H1 (cell line): ENCODE results near the gene COL1A1. TPM values are rescaled to one million over a fixed set of nuclear protein-coding genes. Genes with fewer than 3 reads are reported as not detected.

ENCODE experiments used
- CTCF ChIA-PET: fragments of 300-600 bp; sonication (Branson Sonifier 250); formaldehyde crosslinking; loops from one replicate; lab custom pipeline; 2021; ENCODE audit not compliant: partially characterized antibody; lab: Charles Lee
- POLR2A ChIA-PET: fragments of 300-600 bp; sonication (Branson Sonifier 250); formaldehyde crosslinking; loops from one replicate; lab custom pipeline; 2021; ENCODE audit warnings: inconsistent platforms; ENCODE audit not compliant: partially characterized antibody; lab: Charles Lee
- DNase-seq, 2 experiments: peaks; one replicate each; pipeline versions ENCODE4 v3.0.0 to v3.0.0-alpha.2; 2010 to 2022; ENCODE audit warnings: low spot score in 2 of 2, low read depth in 1 of 2, mixed read lengths in 1 of 2
- FAIRE-seq: peaks from 2 replicates; lab custom pipeline; 2011; peaks lifted over from hg19 to GRCh38; lab: Jason Lieb, UNC
- H2AFZ ChIP-seq: 2 replicates; pipeline ENCODE4 v1.8.1; 2012; ENCODE audit warnings: low read length, inconsistent platforms
- H2AK5ac ChIP-seq: 2 replicates; pipeline ENCODE4 v1.6.1; 2013; ENCODE audit warnings: low read depth, low read length
- H2BK120ac ChIP-seq: replicated peaks from 2 replicates; pipeline ENCODE3; 2013; ENCODE audit warnings: low read depth, low read length, inconsistent platforms
- H2BK12ac ChIP-seq: 2 replicates; pipeline ENCODE4 v1.6.1; 2013; ENCODE audit warnings: low read depth, low read length
- H2BK15ac ChIP-seq: 2 replicates; pipeline ENCODE4 v1.6.1; 2013; ENCODE audit warnings: low read length
- H2BK20ac ChIP-seq: 2 replicates; pipeline ENCODE4 v1.6.1; 2013; ENCODE audit warnings: low read length
- H2BK5ac ChIP-seq: 2 replicates; pipeline ENCODE4 v1.6.1; 2013; ENCODE audit warnings: low read depth, low read length
- H3K14ac ChIP-seq: 2 replicates; pipeline ENCODE4 v1.6.1; 2013; ENCODE audit warnings: inconsistent platforms; ENCODE audit not compliant: insufficient read length
- H3K18ac ChIP-seq: 2 replicates; pipeline ENCODE4 v1.6.1; 2013; ENCODE audit warnings: low read length; ENCODE audit errors: extremely low read depth
- H3K23ac ChIP-seq: 2 replicates; pipeline ENCODE4 v1.6.1; 2013; ENCODE audit warnings: inconsistent platforms; ENCODE audit not compliant: insufficient read length
- H3K23me2 ChIP-seq: 2 replicates; pipeline ENCODE4 v1.6.1; 2013; ENCODE audit warnings: low read depth, low read length
- H3K27ac ChIP-seq: 2 replicates; pipeline ENCODE4 v1.6.1; 2011; ENCODE audit warnings: low read depth, low read length, inconsistent platforms
- H3K27me3 ChIP-seq, 4 experiments: replicated peaks in 1 of 4; 1 replicate in 1 of 4; 2 replicates in 3 of 4; pipeline versions ENCODE4 v1.6.1 to v1.8.1; 2011 to 2013; ENCODE audit warnings: low read length in 3 of 4, mild to moderate bottlenecking in 3 of 4, inconsistent platforms in 2 of 4, mixed read lengths in 2 of 4, moderate library complexity in 1 of 4; ENCODE audit not compliant: control insufficient read depth in 3 of 4, insufficient read depth in 3 of 4; ENCODE audit errors: extremely low read depth in 1 of 4
- H3K36me3 ChIP-seq, 4 experiments: 2 replicates each; pipeline versions ENCODE4 v1.6.1 to v1.8.1; 2011 to 2013; ENCODE audit warnings: mild to moderate bottlenecking in 4 of 4, low read length in 3 of 4, moderate library complexity in 2 of 4, control low read depth in 1 of 4, inconsistent platforms in 1 of 4; ENCODE audit not compliant: insufficient read depth in 4 of 4, control insufficient read depth in 2 of 4
- H3K4ac ChIP-seq: replicated peaks from 2 replicates; pipeline ENCODE3; 2013; ENCODE audit warnings: low read length, low read depth, mixed read lengths, inconsistent platforms; ENCODE audit not compliant: insufficient read length
- H3K4me1 ChIP-seq, 4 experiments: replicated peaks in 1 of 4; 1 replicate in 1 of 4; 2 replicates in 3 of 4; pipeline versions ENCODE4 v1.6.1 to v1.8.1; 2011 to 2013; ENCODE audit warnings: low read length in 3 of 4, inconsistent platforms in 2 of 4, mixed read lengths in 1 of 4; ENCODE audit not compliant: insufficient read depth in 4 of 4, control insufficient read depth in 3 of 4
- H3K4me2 ChIP-seq, 2 experiments: 2 replicates each; pipeline versions ENCODE4 v1.6.1 to v1.8.1; 2011 to 2013; ENCODE audit warnings: low read depth in 2 of 2, low read length in 2 of 2, control low read depth in 1 of 2, inconsistent platforms in 1 of 2, mild to moderate bottlenecking in 1 of 2; ENCODE audit not compliant: insufficient read depth in 1 of 2
- H3K4me3 ChIP-seq, 4 experiments: fragments of 200-600, 300-600 bp in 1 of 4; sonication (generic), shearing (Covaris generic), sonication (Bioruptor Twin) in 1 of 4; 2 replicates each; pipeline versions ENCODE4 v1.5.1 to v1.8.1; 2011 to 2016; ENCODE audit warnings: low read length in 4 of 4, low read depth in 3 of 4, control low read depth in 2 of 4, inconsistent platforms in 2 of 4, mild to moderate bottlenecking in 2 of 4, mixed read lengths in 1 of 4, moderate library complexity in 1 of 4; ENCODE audit not compliant: insufficient read depth in 2 of 4; ENCODE audit errors: extremely low read depth in 1 of 4
- H3K56ac ChIP-seq: replicated peaks from 2 replicates; pipeline ENCODE3; 2013; ENCODE audit warnings: low read depth, mild to moderate bottlenecking, mixed read lengths, low read length, inconsistent platforms; ENCODE audit not compliant: insufficient read length
- H3K79me1 ChIP-seq: 2 replicates; pipeline ENCODE4 v1.6.1; 2013; ENCODE audit warnings: low read depth, low read length, control low read depth
- H3K79me2 ChIP-seq, 2 experiments: 2 replicates each; pipeline versions ENCODE4 v1.6.1 to v1.8.1; 2012 to 2013; ENCODE audit warnings: low read length in 2 of 2, mild to moderate bottlenecking in 2 of 2, inconsistent platforms in 1 of 2; ENCODE audit not compliant: insufficient read depth in 2 of 2, control insufficient read depth in 1 of 2
- H3K9ac ChIP-seq, 4 experiments: replicated peaks in 1 of 4; 1 replicate in 1 of 4; 2 replicates in 3 of 4; pipeline versions ENCODE4 v1.6.1 to v1.8.1; 2011 to 2013; ENCODE audit warnings: low read depth in 3 of 4, low read length in 3 of 4, control low read depth in 2 of 4, mild to moderate bottlenecking in 2 of 4, moderate library complexity in 2 of 4, inconsistent platforms in 1 of 4; ENCODE audit errors: extremely low read depth in 1 of 4
- H3K9me3 ChIP-seq, 2 experiments: 2 replicates each; pipeline versions ENCODE4 v1.6.1 to v1.8.1; 2012 to 2013; ENCODE audit warnings: mild to moderate bottlenecking in 2 of 2, moderate library complexity in 2 of 2, control low read depth in 1 of 2, inconsistent platforms in 1 of 2, low read depth in 1 of 2, low read length in 1 of 2, mixed read lengths in 1 of 2; ENCODE audit not compliant: insufficient read depth in 2 of 2
- H4K20me1 ChIP-seq, 2 experiments: replicated peaks in 1 of 2; 2 replicates each; pipeline versions ENCODE3 to v1.8.1; 2011 to 2013; ENCODE audit warnings: inconsistent platforms in 2 of 2, low read length in 2 of 2, mild to moderate bottlenecking in 1 of 2; ENCODE audit not compliant: insufficient read depth in 2 of 2, control insufficient read depth in 1 of 2
- H4K5ac ChIP-seq: 2 replicates; pipeline ENCODE4 v1.6.1; 2013; ENCODE audit warnings: low read length, low read depth, mixed read lengths, inconsistent platforms; ENCODE audit not compliant: insufficient read length
- H4K8ac ChIP-seq: 2 replicates; pipeline ENCODE4 v1.8.0; 2013; ENCODE audit warnings: mild to moderate bottlenecking, moderate library complexity, low read length, inconsistent platforms; ENCODE audit not compliant: insufficient read depth; ENCODE audit errors: extremely low read depth
- H4K91ac ChIP-seq: replicated peaks from 2 replicates; pipeline ENCODE3; 2013; ENCODE audit warnings: low read length, mixed read lengths, inconsistent platforms; ENCODE audit not compliant: insufficient read length
- CEBPB ChIP-seq: IDR thresholded peaks from 2 replicates; pipeline ENCODE4 v1.6.1; 2012; ENCODE audit warnings: low read depth, low read length
- CREB1 ChIP-seq: IDR thresholded peaks from 2 replicates; pipeline ENCODE4 v1.6.1; 2012; ENCODE audit warnings: inconsistent platforms
- JUND ChIP-seq: IDR thresholded peaks from 2 replicates; pipeline ENCODE4 v1.6.1; 2011; ENCODE audit warnings: mild to moderate bottlenecking, improper control_type of control experiment, low read length
- WGBS, 2 experiments: shearing (Covaris generic) in 1 of 2; methylation state at CpG; one replicate each; pipeline versions ENCODE4 v1.1.6 to v1.1.7; 2013 to 2015; ENCODE audit warnings: low lambda C conversion rate in 2 of 2, mixed read lengths in 2 of 2, inconsistent platforms in 1 of 2, low coverage in 1 of 2, missing lambda C conversion rate in 1 of 2; ENCODE audit not compliant: insufficient replicate concordance in 2 of 2, insufficient coverage in 1 of 2, insufficient read length in 1 of 2; ENCODE audit errors: extremely low coverage in 1 of 2, missing lambda C conversion rate in 1 of 2; 5-methylcytosine and 5-hydroxymethylcytosine counted together
- polyA plus RNA-seq, 7 experiments: library from polyadenylated mRNA; depleted of rRNA in 3 of 7; stranded (reverse) in 5 of 7; unstranded in 2 of 7; fragments of >200 nt in 5 of 7; fragments of 200-250 nt in 2 of 7; gene quantifications; 1 replicate in 5 of 7; 2 replicates in 1 of 7; 4 replicates in 1 of 7; pipeline versions ENCODE4 v1.2.1 to v1.2.3, GENCODE V29; 2011 to 2013; ENCODE audit warnings: missing spikeins in 2 of 7, mixed read lengths in 2 of 7
- total RNA-seq: library from RNA; stranded (reverse); fragmentation: NEBNext Ultra II Directional; extraction: Animal tissue kit (Norgen Biotek cat#: 25700); gene quantifications from 2 replicates; pipeline ENCODE4 v1.2.1, GENCODE V29; 2021

COL1A1 gene
- total and polyA plus RNA-seq, 2 of the 8 experiments (the other 6 are each of a cell fraction or from before 2014, with no cell fraction given) = 14.1 to 80.4 TPM

DNA sequence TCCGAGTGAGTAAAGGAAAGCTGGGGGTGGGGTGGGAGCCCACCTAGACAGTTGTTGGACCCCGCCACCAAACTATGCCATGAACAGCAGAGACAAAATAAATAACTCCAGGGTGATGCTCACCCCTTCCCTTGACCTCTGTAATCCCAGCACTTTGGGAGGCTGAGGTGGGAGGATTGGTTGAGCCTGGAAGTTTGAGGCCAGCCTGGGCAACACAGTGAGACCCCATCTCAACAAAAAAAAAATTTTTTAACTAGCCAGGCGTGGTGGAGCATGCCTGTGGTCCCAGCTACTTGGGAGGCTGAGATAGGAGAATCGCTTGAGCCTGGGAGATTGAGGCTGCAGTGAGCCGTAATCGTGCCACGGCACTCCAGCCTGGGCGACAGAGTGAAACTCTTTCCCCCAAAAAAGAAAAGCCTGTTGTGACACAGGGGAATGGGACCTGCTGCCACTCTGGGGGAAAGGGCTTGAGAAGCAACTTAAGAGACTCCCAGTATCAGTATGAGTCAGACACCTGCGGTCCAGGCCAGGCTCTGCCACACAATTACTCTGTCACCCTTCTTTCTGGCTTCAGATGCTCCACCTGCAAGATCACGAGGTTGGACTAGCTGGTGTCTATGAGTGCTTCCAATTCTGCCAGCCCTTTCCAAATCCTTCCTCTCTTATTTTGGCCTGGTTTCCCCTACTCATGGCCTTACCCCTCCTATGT, 30.6 kb downstream of the COL1A1 start:
- H4K8ac ChIP-seq = no peak overlapping the region
- no peak overlapping the region for H4K5ac ChIP-seq
- H3K79me2 ChIP-seq = no peaks in the 10 kb centered on the region
- H3K9me3 ChIP-seq = no peaks in the 10 kb centered on the region
- H3K4me2 ChIP-seq = no peak overlapping the region
- H3K4ac ChIP-seq = no peak overlapping the region
- no peak overlapping the region for H3K23ac ChIP-seq
- no peaks in the 10 kb centered on the region for H4K20me1 ChIP-seq
- no peak overlapping the region for H2BK5ac ChIP-seq
- H3K4me3 ChIP-seq = no peak overlapping the region
- no peaks in the 10 kb centered on the region for H3K27me3 ChIP-seq
- H3K9ac ChIP-seq = no peak overlapping the region
- 87% methylated on average over 9 of the region's 10 CpGs; no CpG with 5 or more reads in 1 of the 2 experiments for WGBS, 2 experiments
- CTCF ChIA-PET = interaction anchor here (1.3 to 17.0 kb wide), 25 partner anchors 7 to 198 kb away, joined by 3 to 299 read pairs (median 14); partner anchors contain the start of genes COL1A1 and TMEM92
- H3K79me1 ChIP-seq = no peaks in the 10 kb centered on the region
- H2AK5ac ChIP-seq = no peak overlapping the region
- POLR2A ChIA-PET = interaction anchor here (1.3 to 1.7 kb wide), 2 partner anchors 7 to 226 kb away, joined by 5 read pairs; partner anchors contain the start of gene LRRC59
- H3K4me1 ChIP-seq = peaks cover 0 to 13% (median 8%) of the 10 kb centered on the region in 4 experiments; a peak in 5 of 7 replicates
- FAIRE-seq = no peak
- H3K23me2 ChIP-seq = peaks cover 4% of the 10 kb centered on the region; the same call in 1 of the 2 replicates
- no peak overlapping the region for H2BK120ac ChIP-seq
- H2BK15ac ChIP-seq = no peak overlapping the region
- H2AFZ ChIP-seq = no peak overlapping the region
- H2BK12ac ChIP-seq = no peak overlapping the region
- no peak overlapping the region for H4K91ac ChIP-seq
- no peak overlapping the region for H3K14ac ChIP-seq
- H3K36me3 ChIP-seq = no peaks in the 10 kb centered on the region
- H2BK20ac ChIP-seq = no peak overlapping the region
- DNase-seq = no peak
- H3K18ac ChIP-seq = no peak overlapping the region
- H3K56ac ChIP-seq = no peak overlapping the region
- no peak overlapping the region for H3K27ac ChIP-seq
- TF ChIP-seq CEBPB = no peak
- no peak for TF ChIP-seq CREB1
- no peak for TF ChIP-seq JUND
